ENCODE measurements around the gene PARL. TPM values are rescaled to one million over a fixed set of nuclear protein-coding genes. Genes with fewer than 3 reads are reported as not detected.

The PARL gene
- total RNA-seq, 4 donors from 2014 or later = 47.6 to 66.6 (median 55.7) TPM

DNA sequence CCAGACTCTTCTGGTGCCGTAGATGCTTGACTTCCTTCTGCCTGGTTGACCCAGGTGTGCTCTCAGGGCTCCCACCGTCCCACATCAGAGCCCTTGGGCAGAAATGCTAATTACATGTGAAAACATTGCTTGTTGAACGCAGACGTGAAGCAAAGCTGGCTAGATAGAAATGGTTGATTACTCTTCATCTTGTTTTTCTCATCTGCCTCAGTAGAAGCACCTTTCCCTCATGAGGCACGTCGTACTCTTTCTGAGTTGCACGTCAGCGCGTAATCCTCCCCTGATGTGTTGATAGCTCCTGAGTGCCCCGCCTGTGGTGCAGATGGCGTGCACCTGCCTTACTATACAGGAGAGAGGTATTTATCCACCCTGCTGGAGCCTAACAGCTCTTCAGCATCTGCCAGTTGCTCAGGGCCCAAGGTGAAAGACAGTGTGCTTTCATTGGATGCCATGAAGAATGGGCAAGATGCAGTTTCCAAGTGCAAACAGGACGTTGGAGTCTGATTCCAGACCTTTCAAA, 77.4 kb downstream of the PARL start:
- Histone ChIP-seq H3K4me3 (no peak overlapping the region), H3K36me3 (peaks cover 9 to 100% (median 33%) of the 10 kb centered on the region in 3 donors), H3K27me3 (no peaks in the 10 kb centered on the region), H3K27ac (no peak overlapping the region), H3K9me3 (no peaks in the 10 kb centered on the region), H3K4me1 (no peaks in the 10 kb centered on the region)
- 89 to 90% methylated on average over 12 of the region's 12 CpGs for WGBS, 2 donors
- no peak for DNase-seq (ENCODE audit: low spot score in 2 of 2)
- TF ChIP-seq EP300 (IDR thresholded peaks at IDR 0.05) = no peak
- TF ChIP-seq, protein P1, sequence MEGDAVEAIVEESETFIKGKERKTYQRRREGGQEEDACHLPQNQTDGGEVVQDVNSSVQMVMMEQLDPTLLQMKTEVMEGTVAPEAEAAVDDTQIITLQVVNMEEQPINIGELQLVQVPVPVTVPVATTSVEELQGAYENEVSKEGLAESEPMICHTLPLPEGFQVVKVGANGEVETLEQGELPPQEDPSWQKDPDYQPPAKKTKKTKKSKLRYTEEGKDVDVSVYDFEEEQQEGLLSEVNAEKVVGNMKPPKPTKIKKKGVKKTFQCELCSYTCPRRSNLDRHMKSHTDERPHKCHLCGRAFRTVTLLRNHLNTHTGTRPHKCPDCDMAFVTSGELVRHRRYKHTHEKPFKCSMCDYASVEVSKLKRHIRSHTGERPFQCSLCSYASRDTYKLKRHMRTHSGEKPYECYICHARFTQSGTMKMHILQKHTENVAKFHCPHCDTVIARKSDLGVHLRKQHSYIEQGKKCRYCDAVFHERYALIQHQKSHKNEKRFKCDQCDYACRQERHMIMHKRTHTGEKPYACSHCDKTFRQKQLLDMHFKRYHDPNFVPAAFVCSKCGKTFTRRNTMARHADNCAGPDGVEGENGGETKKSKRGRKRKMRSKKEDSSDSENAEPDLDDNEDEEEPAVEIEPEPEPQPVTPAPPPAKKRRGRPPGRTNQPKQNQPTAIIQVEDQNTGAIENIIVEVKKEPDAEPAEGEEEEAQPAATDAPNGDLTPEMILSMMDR (IDR thresholded peaks at IDR 0.05) = no peak
- TF ChIP-seq POLR2A (IDR thresholded peaks at IDR 0.05) = no peak

DNA sequence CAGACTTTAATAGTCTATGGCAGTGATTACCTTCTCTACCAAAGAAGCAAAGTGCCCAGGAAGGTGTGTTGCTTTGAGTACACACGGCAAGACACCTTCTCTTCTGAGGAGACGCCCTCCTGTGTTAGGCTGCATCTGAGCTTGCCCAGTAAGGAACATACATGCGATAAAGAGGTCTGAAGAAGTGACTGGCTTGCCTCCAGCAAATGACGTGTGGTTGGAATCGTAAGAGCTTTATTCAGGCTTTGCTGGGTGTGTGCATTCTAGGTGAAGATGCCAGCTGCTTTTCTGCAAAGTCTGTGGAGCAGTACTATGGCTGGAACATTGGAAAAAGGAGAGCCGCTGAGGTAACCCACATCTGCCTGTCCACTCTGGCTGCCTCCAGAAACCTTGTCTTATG, 81.7 kb downstream of the PARL start:
- Histone ChIP-seq H3K27me3 (no peaks in the 10 kb centered on the region), H3K9me3 (no peaks in the 10 kb centered on the region), H3K36me3 (peaks cover 12 to 96% (median 48%) of the 10 kb centered on the region in 3 donors), H3K4me3 (no peak overlapping the region), H3K27ac (no peak overlapping the region), H3K4me1 (no peaks in the 10 kb centered on the region)
- 82 to 83% methylated on average over 6 of the region's 6 CpGs for WGBS, 2 donors
- no peak for DNase-seq (ENCODE audit: low spot score in 2 of 2)
- TF ChIP-seq EP300 (IDR thresholded peaks at IDR 0.05) (no peak), POLR2A (IDR thresholded peaks at IDR 0.05) (no peak)

DNA sequence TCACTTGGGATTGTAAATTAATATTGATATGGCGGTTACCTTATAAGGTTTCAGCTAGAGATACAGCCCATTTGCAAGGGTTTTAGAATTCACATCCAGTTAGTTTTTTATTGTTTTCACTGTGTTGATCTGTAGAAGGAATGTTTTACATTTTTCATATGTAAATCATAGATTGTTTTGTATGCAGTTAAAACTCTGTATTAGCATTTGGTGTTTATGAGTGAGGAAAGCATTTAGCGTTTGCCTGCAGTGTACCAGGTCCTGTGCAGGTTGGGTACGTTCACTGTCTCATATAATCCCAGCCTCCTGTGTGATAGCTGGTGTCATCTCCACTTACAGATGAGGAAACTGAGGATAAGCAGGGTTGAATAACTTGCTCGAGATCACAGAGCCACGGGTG, 83.1 kb downstream of the PARL start:
- Histone ChIP-seq H3K27me3 (no peaks in the 10 kb centered on the region), H3K36me3 (peaks cover 12 to 92% (median 46%) of the 10 kb centered on the region in 3 donors), H3K4me1 (no peaks in the 10 kb centered on the region), H3K27ac (no peak overlapping the region), H3K9me3 (no peaks in the 10 kb centered on the region), H3K4me3 (no peak overlapping the region)
- TF ChIP-seq, protein P1 (IDR thresholded peaks at IDR 0.05) = no peak
- no peak for TF ChIP-seq POLR2A (IDR thresholded peaks at IDR 0.05)
- TF ChIP-seq EP300 (IDR thresholded peaks at IDR 0.05) = no peak
- 85 to 90% methylated on average over 5 of the region's 5 CpGs for WGBS, 2 donors
- no peak for DNase-seq (ENCODE audit: low spot score in 2 of 2)

DNA sequence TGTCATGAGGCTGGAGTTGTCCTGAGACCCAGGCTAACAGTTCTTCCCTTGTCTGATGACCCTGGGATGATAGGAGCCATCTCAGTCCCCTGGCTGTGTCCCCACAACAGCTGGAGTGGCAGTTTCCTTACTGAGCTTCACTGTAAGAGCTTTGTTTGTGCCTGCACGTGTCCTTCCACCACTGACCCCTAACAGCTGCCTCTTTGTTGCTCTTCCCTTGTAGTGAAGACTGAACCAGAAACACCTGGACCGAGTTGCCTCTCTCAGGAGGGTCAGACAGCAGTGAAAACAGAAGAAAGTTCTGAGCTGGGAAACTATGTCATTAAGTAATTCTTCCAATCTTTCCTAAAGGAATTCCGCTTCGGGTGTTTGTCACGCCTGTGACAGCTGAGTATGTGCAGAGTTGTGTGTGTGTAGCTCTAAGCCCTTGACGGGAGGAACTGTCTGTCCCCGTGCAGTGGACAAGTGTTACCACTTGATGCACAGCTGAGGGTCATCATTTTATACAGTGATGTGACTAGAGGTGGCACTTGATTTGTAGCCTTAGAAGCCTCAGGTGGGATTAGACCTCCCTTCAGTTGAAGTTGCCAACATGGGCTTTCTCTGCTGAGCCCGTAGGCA, 84.3 kb downstream of the PARL start:
- Histone ChIP-seq H3K27ac (no peak overlapping the region), H3K36me3 (peaks cover 12 to 80% (median 35%) of the 10 kb centered on the region in 3 donors), H3K4me1 (no peaks in the 10 kb centered on the region), H3K9me3 (no peaks in the 10 kb centered on the region), H3K4me3 (no peak overlapping the region), H3K27me3 (no peaks in the 10 kb centered on the region)
- WGBS, 2 donors = 58 to 77% methylated on average over 8 of the region's 8 CpGs
- DNase-seq (ENCODE audit: low spot score in 2 of 2) = peak; percentile 17 to 21
- TF ChIP-seq, protein P1 (IDR thresholded peaks at IDR 0.05) = no peak
- no peak for TF ChIP-seq EP300 (IDR thresholded peaks at IDR 0.05)
- TF ChIP-seq POLR2A (IDR thresholded peaks at IDR 0.05) = no peak

DNA sequence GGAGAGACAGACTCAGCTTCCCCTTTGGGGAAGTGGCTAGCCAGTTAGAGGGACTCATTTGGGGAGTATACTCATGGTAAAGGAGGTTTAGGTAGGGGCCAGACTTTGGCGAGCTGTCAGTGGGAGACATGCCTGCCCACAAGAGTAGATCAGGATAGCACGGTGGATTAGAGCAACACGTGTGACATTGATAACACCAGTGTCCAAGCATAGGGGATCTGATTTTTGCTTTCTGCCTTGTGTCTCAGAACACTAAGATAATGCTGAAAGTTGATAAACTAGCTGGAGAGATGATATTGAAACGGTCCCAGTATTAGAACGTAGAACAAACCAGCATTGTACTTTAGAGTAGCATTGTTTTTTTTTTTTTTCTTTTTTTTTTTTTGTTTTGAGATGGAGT, 85.2 kb downstream of the PARL start:
- H3K36me3 ChIP-seq = peaks cover 12 to 74% (median 32%) of the 10 kb centered on the region in 3 donors
- no peaks in the 10 kb centered on the region for H3K4me1 ChIP-seq
- no peak for DNase-seq (ENCODE audit: low spot score in 2 of 2)
- TF ChIP-seq, protein P1 (IDR thresholded peaks at IDR 0.05) = no peak
- TF ChIP-seq EP300 (IDR thresholded peaks at IDR 0.05) (no peak), POLR2A (IDR thresholded peaks at IDR 0.05) (no peak)
- no peaks in the 10 kb centered on the region for H3K9me3 ChIP-seq
- H3K4me3 ChIP-seq = no peak overlapping the region
- WGBS, 2 donors = 75 to 81% methylated on average over 5 of the region's 5 CpGs
- no peak overlapping the region for H3K27ac ChIP-seq
- no peaks in the 10 kb centered on the region for H3K27me3 ChIP-seq

Measured in tibial nerve (tissue), 4 donors.